NCI-H2196 (cell line): ENCODE data around the gene SLC32A1.

Experiments
- DNase-seq: peaks from one replicate; lab custom pipeline; 2025; ENCODE audit not compliant: unreplicated experiment; lab: John Stamatoyannopoulos, UW

Gene SLC32A1

GRCh38 chr20:38725148-38725901, 1.0 kb downstream of the SLC32A1 start:
- no peak for DNase-seq

- DNase-seq = no peak
These were observed 1.9 kb downstream of the SLC32A1 start for GRCh38 chr20:38725931-38726803.

- no peak for DNase-seq
These were observed 2.7 kb downstream of the SLC32A1 start for GRCh38 chr20:38726804-38727606.

- DNase-seq = no peak
These were observed 3.4 kb downstream of the SLC32A1 start for GRCh38 chr20:38727607-38728190.

GRCh38 chr20:38728191-38728781, 4.0 kb downstream of the SLC32A1 start:
- no peak for DNase-seq

GRCh38 chr20:38728911-38729642, 4.8 kb downstream of the SLC32A1 start:
- DNase-seq = peak; percentile 24

GRCh38 chr20:38729767-38730166, 5.5 kb downstream of the SLC32A1 start:
- DNase-seq = no peak

- no peak for DNase-seq
These were observed 6.1 kb downstream of the SLC32A1 start for GRCh38 chr20:38730167-38730988.

GRCh38 chr20:38730989-38731737, 6.9 kb downstream of the SLC32A1 start:
- DNase-seq = peak; percentile 76

GRCh38 chr20:38731738-38732113, 7.4 kb downstream of the SLC32A1 start:
- no peak for DNase-seq

- DNase-seq = no peak
These were observed 8.7 kb downstream of the SLC32A1 start for GRCh38 chr20:38732981-38733380.

GRCh38 chr20:38735172-38735571, 10.9 kb downstream of the SLC32A1 start:
- DNase-seq = no peak

- DNase-seq = no peak
These were observed 13.6 kb downstream of the SLC32A1 start for GRCh38 chr20:38737887-38738286.

- DNase-seq = no peak
These were observed 21.5 kb downstream of the SLC32A1 start for GRCh38 chr20:38745757-38746156.

- DNase-seq = peak; percentile 51
These were observed 23.3 kb downstream of the SLC32A1 start for GRCh38 chr20:38747495-38748096.

- peak; percentile 94 for DNase-seq
These were observed 24.0 kb downstream of the SLC32A1 start, which contains the start of gene ACTR5 for GRCh38 chr20:38748097-38748860. Gene ACTR5, plus strand, starts transcription at chr20:38748460. Its CDS starts 19 bp downstream, at chr20:38748479.

GRCh38 chr20:38748861-38749149, 24.5 kb downstream of the SLC32A1 start:
- DNase-seq = no peak
